Tongue (tissue), 2 donors: Measurements from ENCODE around the gene MFAP3. TPM values are rescaled to one million over a fixed set of nuclear protein-coding genes. Genes with fewer than 3 reads are reported as not detected.
"Not testable (repeated sequence)": the region's sequence is repeated elsewhere in the genome, so short reads cannot be mapped to it uniquely, and the experiment has no call there.

Source experiments
- DNase-seq: peaks from one replicate; pipeline ENCODE4 v3.0.0-alpha.2; 2015
- total RNA-seq: library from RNA; depleted of rRNA; stranded (reverse); fragments of >200 nt; gene quantifications from one replicate; pipeline ENCODE4 v1.2.3, GENCODE V29; 2014

Gene MFAP3
- total RNA-seq, result 48.2 TPM

- DNase-seq, result peak; percentile 94
These were observed at the start of gene MFAP3, which contains the start of gene FAM114A2 for GRCh38 chr5:154038707-154039457. Gene MFAP3 (plus strand): TSS chr5:154038967. CDS start chr5:154049723, 10,756 bp downstream. Gene FAM114A2 (minus strand): TSS chr5:154038910. CDS start chr5:154034953, 3,957 bp downstream.

DNA sequence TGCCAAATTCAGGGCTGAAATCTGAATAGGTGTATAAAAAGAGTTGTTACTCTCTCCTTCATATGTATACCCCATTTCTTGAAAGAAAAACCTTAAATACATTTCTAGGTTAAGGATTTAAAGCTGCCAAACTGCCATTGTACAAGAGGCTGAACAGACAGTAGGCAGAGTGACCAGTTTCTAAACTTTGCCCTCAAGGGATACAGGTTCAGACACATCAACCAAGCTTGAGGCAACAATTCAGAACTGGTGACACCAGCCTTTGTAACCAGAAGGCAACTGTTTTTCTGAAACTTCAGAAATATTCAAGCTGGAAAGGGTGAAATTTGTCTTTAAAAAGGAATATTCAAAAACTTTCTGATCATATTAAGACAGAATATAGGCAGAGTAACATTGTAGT, 47.6 kb upstream of the MFAP3 start:
- DNase-seq, result no peak

GRCh38 chr5:153998010-153998409, 40.8 kb upstream of the MFAP3 start:
- no peak for DNase-seq

DNA sequence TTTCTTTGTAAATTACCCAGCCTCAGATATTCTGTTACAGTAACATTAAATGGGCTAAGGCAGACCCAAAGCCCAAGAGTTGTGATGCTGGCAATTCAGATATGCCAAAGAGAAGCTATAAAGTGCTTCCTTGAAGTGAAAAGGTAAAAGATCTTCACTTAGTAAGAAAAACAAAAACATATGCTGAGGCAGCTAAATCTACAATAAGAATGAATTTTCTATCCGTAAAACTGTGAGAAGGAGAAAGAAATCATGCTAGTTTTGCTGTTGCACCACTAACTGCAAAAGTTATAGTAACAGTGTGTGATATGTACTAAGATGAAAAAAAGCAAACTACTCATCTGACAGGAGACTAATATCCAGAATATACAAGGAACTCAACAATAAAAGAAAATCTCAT, 40.0 kb upstream of the MFAP3 start:
- DNase-seq, result no peak

- no peak for DNase-seq
These were observed 38.8 kb upstream of the MFAP3 start for GRCh38 chr5:153999995-154000394.

DNA sequence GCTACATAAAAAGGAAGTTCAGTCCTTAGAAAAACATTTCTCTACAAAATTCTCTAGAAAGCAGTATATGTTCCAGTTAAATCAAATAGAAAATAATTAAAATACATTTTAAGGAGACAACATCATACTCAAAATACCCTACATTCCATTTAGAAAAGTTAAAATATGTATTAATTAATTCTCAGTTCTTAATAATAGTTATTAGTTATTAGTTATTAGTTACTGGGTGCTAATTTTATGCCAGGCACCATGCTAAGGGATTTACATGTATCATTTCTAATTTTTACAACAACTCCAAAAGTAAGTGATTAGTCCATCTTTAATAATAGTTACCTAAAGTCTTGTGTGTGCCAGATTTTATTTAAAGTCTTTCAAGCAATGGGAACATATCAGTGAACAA, 38.1 kb upstream of the MFAP3 start:
- no peak for DNase-seq

DNA sequence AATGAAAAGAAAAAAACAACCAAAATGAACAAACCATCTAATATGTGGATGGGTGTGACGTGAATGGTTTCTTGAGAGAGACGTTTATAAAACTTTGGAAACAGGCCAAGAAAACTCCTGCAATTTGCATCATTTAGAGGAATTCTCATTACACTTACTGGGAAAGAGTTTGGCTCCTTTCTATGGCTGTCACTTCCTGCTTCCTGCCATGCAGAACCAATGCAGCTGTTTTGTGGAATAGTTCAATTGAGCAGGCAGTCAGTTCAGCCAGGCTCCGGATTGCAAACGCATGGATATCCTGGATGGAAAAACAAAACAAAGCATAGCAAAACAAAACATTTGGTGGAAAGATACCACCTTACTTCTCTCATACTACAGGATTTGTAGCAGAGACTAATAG, 36.7 kb upstream of the MFAP3 start:
- peak; percentile 31 for DNase-seq

DNA sequence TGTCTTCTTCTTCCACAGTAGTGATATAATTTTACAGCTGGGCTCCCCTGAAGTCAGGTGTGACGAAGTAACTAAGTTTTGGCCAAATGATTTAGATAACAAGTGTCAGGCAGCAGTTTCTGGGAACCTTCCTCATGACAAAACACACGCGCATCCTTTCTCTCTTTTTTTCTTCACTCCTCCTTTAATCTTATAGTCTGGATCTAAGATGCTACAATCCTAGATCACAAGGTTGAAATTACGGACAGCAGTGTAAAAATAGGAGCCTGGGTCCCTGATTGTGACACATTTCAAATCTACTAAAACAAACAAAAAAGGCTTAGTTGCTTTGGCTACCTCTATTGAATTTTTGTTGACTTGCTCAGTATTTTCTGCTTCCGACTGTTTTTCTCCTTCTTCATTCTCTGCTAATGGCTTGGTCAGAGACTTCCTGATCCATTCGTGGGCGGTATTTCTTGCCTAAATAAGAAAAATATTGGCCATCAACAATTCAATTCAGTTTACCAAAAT, 36.2 kb upstream of the MFAP3 start:
- DNase-seq, result no peak

DNA sequence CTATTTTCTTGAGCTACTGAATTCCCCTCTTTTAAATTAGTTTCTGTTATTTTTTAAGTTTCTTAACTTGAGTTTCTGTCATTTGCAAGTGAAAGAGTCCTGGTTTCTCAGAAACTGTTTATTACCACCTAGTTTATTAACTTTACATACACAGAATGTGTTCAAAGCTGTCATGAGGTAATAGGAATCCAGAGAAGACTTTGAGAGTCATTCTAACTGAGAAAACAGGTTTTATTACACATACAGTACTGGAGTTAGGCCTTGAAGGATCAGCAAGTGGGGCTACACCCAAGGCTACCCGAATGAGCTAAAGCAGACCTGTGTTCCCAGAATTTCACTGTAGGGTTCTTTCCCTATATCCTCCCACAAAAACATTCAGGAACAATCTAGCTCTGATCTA, 33.1 kb upstream of the MFAP3 start:
- no peak for DNase-seq

DNA sequence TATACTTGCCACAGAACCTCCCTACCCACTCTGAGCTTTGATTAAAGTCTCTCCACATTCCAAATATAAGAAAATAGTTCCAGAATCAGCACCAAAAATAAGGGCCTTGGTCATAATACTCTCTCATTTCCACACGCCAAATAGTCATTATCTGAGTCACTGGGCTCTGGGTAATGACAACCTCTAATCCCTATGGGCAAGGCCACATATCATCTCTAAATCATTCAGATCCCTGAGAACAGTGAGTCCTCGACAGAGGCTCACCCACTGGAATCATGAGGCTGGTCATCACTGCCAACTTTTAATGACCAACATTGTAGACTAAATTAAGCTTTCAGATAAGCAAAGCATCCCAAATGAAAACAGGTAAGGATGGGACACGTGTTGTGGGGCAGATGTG, 28.1 kb upstream of the MFAP3 start:
- DNase-seq, result no peak

DNA sequence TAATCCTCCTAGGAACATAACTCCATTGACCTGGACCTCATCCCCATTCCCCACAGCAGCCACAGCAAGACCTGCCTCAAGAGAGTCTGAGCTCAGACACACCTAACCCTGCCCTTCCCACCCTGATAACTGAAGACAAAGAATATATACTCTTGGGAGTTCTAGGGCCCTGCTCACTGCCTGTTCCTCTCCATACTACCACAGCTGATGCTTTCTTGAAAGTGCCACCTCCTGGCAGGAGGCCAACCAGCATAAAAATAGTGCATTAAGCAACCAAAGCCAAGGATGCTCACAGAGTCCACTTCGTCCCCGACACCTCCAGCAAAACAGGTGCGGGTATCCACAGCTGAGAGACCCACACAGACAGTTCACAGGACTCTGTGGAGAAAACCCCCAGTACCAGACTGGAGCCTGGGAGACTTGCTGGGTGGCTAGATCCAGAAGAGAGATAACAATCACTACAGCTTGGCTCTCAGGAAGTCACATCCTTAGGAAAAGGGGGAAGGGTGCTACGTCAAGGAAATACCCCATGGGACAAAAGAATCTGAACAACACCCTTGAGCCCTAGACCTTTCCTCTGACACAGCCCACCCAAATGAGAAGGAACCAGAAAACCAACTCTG, 23.6 kb upstream of the MFAP3 start:
- peak; percentile 24 for DNase-seq

DNA sequence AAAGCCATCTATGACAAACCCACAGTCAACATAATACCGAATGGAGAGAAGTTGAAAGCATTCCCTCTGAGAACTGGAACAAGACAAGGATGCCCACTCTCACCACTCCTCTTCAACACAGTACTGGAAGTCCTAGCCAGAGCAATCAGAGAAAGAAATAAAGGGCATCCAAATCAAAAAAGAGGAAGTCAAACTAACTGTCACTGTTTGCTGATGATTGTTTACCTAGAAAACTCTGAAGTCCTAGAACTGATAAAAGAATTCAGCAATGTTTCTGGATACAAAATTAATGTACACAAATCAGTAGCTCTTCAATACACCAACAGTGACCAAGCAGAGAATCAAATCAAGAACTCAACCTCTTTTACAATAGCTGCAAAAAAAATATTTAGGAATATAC, 19.8 kb upstream of the MFAP3 start:
- DNase-seq, result not testable (repeated sequence)

DNA sequence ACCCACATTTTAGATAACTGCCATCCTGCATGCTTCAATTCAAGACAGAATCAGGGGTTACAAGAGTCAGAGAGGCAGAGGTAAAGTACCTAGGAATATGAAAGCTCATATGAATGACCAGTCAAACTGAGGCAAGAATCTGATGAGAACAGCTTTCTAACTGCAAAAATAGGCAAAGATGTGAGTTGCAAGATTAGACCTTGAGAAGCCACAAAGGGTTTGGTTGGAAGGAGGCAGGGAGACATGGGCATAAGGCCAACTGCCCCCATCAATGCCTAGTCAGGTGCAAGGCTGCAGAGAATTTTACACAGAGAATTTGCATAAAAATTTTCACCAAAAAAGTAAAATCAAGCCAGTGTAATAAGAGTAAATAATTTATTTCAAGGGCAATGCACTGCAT, 12.8 kb upstream of the MFAP3 start:
- no peak for DNase-seq

- no peak for DNase-seq
These were observed 6.8 kb upstream of the MFAP3 start for GRCh38 chr5:154031937-154032489.

DNA sequence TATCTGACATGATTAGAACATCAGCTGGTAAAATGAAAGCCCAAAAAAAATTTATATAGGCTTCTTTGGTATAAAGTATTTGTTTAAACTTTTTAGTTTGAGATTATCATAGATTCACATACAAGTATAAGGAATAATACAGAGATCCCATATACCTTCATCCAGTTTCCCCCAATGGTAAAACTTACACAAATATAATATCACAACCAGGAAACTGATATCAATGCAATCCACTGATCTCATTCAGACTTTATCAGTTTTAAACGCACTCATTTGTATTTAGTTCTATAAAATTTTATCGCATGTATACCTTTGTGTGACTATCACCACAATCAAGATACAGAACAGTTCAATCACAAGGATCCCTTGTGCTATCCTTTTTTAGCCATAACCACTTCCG, 3.8 kb upstream of the MFAP3 start:
- DNase-seq, result no peak

GRCh38 chr5:154038261-154038706, 483 bp upstream of the MFAP3 start:
- DNase-seq, result peak; percentile 69

GRCh38 chr5:154039458-154039829, 677 bp downstream of the MFAP3 start:
- DNase-seq, result no peak

GRCh38 chr5:154042766-154043165, 4.0 kb downstream of the MFAP3 start:
- no peak for DNase-seq

- no peak for DNase-seq
These were observed 5.3 kb downstream of the MFAP3 start for GRCh38 chr5:154044099-154044498.

DNA sequence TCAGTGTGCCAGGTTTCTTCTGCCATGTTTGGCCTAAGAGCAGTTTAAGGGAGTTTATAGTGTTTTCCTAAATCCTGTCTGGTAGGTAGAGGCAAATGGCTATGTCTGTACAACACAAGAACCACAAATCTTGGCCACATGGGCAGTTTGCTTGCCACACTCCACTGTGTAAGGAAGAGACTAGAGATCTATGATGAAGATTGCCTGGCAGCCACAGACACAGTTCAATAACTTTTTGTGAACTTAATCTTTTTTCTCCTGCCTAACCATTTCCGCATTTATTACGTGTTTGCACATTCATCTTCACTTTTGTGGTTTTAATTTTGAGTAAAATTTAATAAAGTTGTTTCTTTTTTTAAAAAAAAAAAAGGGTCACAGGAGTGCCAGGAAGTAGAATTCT, 5.8 kb downstream of the MFAP3 start:
- no peak for DNase-seq

GRCh38 chr5:154046486-154046885, 7.7 kb downstream of the MFAP3 start:
- DNase-seq, result no peak

DNA sequence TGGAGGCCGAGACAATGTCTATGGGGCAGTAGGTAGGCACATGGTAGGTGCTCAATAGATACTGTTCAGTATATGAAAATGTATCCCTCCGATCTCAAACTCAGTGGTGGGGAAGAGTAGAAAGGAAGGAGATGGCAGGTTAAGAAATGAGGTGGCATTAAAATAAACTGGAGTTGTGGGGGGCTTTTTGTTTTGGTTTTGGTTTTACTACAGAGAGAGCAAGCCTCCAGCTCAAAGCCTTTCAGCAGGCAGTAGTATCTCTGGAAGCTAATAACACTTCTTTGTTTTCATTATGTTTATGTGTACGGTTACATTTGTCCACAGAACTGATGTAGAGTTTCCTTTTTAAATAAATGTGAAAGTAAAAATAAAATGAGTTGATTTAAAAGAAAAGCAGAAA, 8.6 kb downstream of the MFAP3 start:
- DNase-seq, result no peak

GRCh38 chr5:154049636-154050035, 10.9 kb downstream of the MFAP3 start:
- no peak for DNase-seq

- DNase-seq, result no peak
These were observed 14.7 kb downstream of the MFAP3 start for GRCh38 chr5:154053468-154053867.
